HK-2 (cell line): ENCODE measurements around the gene ZFAND5.

Source experiments
- DNase-seq: peaks from one replicate; pipeline ENCODE4 v3.0.0-alpha.2; 2018; ENCODE audit not compliant: unreplicated experiment

ZFAND5 gene

DNA sequence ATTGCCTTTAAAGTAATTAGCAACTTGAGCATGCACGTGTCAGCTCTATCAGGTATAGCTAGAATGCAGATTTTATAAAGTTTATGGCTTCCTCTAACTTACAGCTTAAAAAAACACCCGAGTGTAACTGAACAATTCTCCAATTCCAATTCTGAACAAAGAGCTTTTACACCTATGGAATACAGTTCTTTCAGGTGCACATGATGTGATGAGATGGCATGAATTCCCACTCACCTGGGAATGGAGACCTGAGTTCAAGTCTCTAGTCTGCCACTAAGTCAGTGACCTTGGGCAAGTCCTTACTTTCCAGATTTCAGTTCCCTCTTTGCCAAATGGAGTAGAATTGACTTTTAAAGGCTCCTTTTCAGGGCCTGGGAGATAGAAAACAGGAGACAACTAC, 1.8 kb downstream of the ZFAND5 start:
- no peak for DNase-seq

DNA sequence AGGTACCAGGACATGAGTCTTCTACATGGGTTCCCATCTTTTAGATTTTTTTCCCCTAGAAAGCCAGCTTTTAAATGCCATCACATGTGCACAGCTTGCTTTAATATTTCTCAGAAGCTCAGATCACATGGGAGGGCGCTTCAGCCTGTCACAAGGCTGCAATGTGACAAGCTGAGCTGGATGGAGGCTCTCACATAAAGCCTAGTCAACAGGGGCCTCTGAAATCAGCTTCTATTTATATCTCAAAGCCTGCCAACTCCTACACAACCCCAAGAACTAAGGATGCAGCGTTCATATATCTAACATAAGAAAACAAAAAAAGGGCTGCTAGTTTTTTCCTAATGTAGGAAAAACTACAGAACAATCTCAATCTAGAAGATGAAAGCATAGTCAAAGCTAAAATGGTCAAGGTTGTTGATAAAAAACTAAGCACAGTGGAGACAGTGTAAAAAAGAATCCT, 2.3 kb downstream of the ZFAND5 start:
- DNase-seq: no peak

DNA sequence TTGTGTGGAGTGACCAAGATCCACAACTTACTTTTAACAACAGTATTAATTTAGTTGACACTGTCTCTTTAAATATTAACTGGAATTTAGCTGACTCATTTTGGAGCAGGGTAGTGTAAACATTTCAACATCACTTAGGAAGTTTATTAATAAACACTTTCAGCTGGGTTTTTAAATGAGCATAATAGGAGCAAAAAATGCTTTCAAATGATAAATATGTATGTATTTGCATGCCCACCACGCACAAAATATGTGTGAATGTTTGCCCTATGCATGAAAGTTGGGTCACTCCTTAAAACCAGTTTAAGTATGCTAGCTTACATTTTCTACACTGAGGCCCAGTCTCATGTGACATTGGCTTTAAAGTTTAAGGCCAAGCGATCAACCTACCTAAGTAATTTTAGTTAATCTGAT, 2.9 kb downstream of the ZFAND5 start:
- no peak for DNase-seq

DNA sequence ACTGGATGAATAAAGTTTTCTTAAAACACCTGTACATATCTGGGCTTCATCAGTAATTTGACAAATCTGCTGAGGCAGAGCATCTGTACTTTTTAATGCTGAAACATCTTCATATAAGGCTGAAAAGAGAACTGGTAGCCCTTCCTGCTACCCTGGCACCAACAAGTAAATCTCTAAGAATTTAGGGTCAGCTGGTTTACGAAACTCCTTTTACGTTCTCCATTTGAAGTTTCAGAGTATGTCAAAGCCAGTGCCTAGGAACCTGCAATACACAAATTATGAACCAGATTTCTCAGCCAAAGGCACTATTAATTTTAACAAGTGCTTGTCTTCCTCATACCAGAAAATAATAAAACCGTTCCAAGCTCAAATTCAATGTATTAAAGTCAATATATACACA, 3.8 kb downstream of the ZFAND5 start:
- no peak for DNase-seq

DNA sequence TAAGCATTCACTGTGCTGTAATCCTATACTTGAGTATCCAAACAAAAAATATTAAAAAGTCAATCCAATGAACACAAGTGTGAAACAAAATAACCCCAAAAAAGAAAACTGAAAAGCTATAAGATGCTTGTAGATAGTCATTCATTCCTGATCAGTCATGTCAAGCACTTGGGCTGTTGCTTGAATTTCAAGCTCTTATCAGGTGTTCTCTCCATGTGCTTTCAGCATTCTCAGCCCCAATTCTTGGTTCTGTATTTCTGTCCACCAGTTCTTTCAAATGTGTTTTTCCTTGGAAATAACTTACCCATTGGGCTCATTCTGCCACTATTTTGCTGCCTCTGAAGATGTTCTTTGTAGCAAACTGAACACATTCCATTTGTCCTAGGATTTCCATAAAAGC, 4.7 kb downstream of the ZFAND5 start:
- no peak for DNase-seq

DNA sequence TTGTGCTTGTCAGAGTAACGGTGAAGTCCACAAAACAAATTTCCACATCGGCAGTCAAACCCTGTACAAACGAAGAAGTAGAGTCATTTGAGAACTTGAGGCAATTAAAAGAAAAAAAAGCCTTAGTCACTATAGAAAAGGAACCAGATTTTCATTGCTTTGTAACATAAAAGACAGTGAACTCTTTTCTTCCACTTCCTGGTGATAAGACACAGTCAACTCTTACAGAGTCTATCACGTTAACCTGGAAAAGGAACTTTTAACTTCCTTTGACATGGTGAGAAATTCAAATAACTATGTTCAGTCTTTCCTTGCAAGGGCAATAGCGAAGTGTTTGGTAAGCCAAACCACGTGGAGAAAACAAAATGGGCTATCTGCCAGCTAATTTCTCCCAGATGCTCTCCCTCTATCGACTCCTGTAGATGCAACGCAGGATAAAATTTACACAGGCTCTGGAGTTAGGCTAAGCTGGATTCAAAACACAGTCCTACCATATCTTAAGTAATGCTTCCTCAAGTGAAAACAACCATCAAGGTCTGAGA, 8.9 kb downstream of the ZFAND5 start:
- no peak for DNase-seq

DNA sequence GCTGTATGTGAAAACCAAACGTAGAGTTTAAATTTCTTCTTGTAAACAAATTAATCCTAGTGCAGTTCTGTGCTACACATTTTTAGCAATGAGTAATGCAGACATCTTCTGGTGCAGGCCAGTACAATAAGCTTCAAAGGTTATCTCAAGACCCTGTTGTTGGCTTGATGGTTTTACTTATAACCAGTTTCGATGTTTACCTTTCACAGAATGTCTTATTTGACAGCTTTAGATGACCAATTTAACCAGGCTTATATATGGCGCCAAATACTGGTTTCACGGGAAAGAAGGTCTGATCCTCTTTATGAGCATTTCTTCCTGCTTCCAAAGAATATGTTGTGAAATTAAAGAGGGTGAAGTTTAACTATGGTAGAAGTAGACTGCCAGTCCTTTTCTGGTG, 9.9 kb downstream of the ZFAND5 start:
- no peak for DNase-seq

DNA sequence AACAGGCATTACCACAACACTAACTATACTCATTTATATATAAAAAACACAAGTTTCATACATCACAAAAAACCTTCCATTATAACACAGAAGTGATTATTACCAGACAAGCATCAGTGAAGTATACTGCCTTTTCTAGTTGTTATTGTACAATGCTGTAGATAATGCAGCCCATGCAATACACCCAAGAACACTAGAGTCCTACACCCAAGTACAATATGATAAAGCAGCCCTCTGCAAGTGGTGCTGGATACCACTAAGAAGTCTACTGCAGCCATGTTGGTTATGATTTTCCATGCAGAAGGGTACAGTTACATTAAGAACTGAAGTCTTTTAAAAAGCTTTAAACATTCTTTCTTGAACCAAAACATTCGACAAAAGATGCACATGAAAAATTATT, 10.3 kb downstream of the ZFAND5 start:
- DNase-seq: no peak

DNA sequence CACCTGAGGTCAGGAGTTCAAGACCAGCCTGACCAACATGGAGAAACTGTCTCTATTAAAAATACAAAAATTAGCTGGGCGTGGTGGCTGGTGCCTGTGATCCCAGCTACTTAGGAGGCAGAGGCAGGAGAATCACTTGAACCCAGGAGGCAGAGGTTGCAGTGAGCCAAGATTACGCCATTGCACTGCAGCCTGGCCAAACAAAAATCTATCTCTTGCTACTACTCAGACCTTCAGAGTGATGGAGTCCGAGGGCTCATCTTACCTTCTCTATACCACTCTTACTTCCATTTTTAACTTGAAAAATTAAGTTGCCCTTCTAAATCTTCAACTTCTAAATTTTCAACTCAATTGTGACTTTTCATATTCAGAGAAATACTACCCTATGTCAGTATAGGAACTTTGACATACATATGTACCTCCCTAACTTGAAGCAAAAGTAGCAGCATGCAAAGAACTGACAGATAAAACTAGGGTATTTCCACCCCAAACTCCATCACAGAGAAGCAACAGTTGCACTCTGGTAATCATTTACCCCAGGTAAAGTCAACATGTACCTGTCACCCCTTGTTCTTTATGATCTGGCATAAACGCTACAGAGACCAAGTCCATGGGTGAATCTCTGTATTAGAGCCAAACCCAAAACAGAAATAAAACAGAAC, 11.4 kb downstream of the ZFAND5 start:
- no peak for DNase-seq

DNA sequence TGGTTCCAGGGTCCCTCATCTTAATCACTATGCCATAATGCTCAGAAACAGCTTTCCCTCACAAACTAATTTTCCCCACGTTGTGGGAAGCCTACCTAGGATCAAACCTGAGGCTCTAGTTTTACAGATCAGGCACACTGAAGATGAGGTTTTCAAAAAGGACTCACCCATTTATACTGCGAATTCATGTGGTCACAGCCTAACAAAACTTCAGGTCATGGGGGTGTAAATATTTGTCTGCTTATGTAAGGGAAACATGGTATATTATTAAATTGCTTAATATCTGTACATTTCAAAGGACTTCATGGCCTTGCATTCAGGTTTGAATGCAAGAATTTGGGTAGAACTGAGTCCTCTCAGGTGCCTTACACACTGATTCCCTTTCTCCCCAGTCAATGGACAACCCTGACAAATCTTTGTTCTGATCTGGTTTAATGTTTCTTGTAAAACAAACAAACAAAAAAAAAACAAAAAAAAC, 12.1 kb downstream of the ZFAND5 start:
- DNase-seq: no peak

DNA sequence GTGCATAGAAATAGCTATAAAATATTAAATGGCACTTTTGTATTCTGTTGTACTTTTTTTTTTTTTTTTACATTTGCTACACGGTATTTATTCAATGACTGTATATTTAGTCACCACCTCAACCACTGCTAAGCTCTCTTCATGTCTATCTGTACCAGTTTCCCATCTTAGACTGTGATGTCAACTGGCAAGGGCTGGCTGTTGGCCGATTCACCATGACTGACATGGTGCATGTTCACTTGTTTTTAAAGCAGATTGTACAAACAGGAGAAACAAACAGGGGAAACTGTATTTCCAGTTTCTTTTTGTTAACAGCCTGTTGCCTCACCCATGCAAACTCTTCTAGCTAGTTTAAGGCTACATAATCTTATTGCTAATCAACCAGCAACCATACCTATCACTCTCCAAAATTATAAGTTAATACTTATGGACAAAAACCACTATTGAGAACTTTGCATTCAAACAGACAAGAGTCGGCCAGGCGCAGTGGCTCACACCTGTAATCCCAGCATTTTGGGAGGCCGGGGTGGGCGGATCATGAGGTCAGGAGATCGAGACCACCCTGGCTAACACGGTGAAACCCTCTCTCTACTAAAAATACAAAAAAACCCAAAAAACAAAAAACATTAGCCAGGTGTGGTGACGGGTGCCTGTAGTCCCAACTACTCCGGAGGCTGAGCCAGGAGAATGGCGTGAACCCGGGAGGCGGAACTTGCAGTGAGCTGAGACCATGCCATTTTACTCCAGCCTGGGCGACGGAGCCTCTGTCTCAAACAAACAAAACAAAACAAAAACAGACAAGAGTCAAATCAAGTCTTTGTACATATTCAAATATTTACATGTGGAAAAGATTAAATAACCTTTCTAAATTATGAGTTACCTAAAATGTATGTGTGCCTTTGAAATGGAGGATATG, 13.2 kb downstream of the ZFAND5 start:
- DNase-seq: no peak

DNA sequence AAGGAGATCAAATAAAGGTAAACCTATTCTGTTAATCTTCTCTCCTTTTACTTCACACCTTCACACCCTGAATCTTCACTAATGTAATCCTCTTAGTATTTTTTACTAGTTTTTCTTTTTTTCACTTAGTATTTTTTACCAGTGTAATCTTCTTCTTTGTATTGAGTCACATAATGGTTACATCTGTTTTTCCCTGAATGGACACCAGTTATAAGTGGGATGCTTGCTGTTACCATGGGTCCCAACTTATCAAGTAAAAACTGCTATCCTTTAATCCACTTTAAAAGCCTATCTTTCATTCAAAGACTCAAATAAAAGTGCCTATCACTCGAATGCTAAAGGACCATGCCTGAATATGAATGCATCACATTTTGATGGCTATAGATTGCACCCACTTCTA, 15.1 kb downstream of the ZFAND5 start:
- DNase-seq: no peak

DNA sequence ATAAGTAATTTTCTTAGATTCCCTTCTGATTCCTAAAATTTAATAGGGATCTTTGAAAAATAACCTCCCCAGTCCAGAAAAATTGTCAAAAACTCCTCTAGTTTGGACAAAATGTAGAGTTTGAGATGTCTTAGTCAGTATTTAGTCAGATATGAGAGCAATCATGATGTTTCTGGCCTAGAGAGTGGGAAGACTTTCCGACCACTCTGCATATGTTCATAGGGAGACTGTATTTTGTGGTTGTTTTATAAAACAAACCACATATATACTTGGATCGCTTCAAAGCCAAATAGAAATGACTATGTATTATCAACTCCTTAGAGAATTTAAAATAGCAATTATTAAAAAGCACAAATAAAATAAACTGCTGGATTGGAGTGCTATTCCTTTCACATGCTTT, 15.8 kb downstream of the ZFAND5 start:
- no peak for DNase-seq

DNA sequence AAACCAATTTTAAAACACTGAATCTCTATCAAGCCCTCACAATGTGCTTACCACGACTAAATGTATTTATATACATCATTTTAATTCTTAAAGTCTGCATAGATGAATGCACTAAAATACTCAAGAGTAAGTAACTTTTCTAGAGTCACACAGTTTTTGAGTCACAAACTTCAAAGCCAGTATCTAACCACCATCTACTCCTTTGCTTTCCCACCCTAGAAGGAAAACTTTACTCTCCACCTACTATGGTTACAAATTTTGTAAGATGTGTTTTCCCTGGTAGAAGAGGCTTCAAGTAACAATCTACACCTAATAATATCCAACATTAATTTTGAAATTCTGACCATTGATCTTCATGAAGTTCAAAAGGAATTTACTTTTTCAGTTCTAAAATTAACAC, 18.7 kb downstream of the ZFAND5 start:
- no peak for DNase-seq

DNA sequence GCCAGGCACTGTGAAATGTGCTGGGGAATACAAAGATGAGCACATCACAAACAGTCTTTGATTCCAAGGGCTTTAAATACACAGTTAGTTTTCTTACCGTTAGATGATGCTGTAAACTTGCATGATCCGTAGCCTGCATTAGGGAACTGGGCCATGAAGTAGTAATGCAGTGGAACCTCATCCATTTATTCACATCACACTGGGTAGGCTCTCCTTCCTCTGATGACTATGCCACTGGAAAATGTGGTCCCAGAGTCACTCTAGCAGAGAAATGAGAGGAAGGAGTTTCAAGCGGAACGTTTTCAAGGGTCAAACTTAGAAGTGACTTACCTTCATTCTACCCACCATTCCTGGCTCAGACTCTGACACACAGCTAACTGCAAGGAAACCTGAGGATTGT, 26.4 kb downstream of the ZFAND5 start:
- DNase-seq: no peak

DNA sequence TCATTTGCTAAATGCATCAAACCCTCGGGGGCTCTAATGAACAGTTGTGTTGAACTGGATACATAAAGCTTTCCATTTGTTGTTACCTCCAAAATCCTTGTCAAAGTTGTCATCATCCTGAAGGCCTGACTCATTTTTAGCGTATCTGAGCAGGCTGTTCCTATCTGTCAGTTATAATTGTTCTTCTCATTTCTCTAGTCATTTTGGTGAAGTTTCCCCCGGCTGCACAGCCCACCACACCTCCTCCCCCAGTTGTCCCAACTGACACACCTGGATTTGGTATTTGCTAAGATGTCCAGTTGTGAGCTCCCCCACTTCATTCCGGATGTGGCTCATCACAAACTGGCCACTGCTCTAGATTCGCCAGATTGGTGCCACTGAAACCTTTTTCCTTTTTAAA, 27.7 kb downstream of the ZFAND5 start:
- DNase-seq: no peak

DNA sequence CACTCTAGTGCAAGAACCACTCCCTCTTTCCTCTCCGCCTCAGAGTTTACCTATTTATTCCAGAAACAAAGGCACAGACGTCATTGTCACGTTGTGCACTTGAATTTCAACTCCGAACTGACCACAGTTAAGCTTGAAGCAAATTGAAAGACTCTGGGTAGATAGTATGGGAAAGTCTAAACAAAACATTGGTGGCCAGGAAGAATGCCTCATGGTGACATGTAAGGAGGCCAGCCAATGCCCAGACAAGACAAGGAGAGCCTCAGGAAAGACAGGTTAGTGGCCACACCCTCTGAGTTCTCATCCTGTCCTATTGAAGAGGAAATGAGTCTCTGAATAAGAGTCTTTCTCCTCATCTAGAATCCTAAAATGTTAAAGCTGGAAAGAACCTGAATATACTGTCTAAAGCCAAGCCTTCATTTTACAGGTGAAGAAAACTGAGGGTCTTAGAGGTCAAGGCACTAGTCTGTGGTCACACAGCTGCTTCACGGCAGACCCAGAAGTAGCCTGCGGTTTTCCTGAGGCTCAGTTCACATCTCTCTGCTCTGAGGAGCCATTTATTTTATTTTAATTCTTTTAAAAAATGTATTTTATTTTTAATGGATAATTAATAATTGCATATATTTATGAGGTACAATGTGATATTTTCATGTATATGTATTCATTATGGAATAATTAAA, 30.2 kb downstream of the ZFAND5 start:
- no peak for DNase-seq

DNA sequence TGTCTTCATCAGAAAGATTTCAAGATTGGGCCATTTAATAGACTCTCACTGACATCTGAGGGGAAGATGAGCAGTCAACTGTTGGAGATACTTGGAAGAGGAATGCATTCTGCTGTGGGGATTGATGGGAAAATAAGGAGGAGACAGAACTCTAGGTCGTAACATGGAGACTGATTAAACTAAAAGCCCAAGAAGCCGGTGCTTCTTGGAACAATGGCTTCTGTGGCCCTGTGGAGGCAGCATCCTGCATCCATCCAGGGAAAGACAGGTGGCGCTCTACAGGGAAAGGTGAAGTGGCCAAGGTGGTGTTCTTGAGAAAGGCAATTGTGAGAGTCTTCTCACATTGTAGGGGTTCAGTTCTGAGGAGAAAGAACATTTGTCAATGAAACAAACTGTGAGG, 31.3 kb downstream of the ZFAND5 start:
- DNase-seq: no peak

DNA sequence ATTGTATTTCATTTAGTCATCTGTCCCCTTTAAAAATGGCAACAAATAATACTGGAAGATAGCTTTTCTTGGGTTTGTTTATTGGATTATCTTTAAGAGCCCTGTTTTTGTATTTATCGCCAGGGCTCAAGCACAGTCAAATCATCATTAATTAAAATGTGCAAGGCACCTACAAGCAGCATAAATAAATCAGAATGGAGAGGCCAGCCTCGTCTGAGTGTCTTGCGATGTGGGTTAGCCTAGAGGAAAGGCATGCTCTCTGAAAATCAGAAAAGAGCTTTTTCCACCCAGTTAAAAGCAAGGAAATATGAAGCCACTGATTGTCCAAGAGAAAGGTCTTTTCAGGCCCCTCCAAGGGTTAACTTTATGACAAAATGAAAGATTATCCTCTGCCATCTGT, 31.8 kb downstream of the ZFAND5 start:
- no peak for DNase-seq

DNA sequence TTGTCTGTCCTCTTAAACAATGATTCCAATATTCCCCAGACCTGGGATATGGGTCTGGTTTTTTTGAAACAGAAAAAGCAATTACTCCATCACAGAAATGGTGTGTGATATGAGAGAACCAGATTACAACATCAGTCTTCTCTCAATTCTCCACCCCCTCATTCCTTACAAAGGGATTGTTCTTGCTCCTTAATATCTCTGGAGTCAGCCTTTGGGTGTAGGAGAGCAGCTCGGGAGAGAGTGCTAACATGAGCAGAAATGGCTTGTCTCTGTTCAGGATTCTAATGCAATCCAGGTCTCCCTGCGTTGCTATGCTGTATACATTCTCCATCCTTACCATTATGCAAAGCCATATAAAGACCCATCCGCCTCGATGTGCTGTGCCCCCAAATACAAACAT, 32.7 kb downstream of the ZFAND5 start:
- DNase-seq: no peak

DNA sequence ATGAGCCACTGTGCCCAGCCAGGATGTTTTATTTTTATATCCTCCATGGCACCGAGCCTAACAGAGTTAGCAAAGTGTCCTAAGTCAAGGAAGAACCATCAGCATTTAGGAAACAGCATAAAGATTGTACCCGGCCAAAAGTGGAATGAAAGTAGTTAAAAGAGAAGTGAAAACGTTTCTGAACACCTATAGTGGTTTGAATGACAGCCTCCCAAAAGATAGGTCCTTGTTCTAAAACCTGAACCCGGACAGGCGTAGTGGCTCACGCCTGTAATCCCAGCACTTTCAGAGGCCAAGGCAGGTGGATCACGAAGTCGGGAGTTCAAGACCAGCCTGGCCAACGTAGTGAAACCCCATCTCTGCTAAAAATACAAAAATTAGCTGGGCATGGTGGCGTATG, 37.4 kb downstream of the ZFAND5 start:
- no peak for DNase-seq

DNA sequence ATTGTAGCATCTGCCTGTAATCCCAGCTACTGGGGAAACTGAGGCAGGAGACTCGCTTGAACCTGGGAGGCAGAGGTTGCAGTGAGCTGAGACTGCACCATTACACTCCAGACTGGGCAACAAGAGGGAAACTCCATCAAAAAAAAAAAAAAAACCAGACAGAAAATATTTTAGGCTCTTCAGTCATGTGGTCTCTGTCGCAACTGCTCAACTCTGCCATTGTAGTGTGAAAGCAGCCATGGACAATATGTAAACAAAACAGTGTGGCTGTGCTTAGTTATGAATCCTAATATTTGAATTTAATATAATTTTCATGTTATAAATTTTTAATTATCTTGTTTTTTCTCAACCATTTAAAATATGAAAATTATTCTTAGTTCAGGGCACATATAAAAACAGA, 38.4 kb downstream of the ZFAND5 start:
- DNase-seq: no peak
